ENCODE results near the gene SULT1A3. TPM values are rescaled to one million over a fixed set of nuclear protein-coding genes. Genes with fewer than 3 reads are reported as not detected.
"Not testable (repeated sequence)": the region's sequence is repeated elsewhere in the genome, so short reads cannot be mapped to it uniquely, and the experiment has no call there.

SULT1A3 gene
- total RNA-seq, result 10 to 100 TPM in 1 of 4 donors, 1 to 10 TPM in 2, not detected in 1; 4.8 to 24.6 (median 7.8) TPM

DNA sequence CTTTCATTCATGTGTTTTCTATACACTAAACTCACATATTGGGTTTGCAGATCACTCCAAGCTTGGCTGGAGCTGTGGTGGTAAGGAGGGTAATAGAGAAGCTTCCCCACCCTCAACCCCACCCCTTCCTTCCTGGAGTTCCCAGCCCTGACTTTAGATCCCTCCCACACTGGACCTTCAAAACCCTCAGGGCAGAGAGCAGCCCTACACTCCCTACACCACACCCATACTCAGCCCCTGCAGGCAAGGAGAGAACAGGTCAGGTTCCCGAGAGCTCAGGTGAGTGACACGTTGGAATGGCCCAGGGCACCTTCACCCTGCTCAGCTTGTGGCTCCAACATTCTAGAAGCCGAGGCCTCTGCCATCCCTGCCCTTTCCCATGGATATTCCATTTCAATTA lies at the start of gene SULT1A3:
TSS of gene SULT1A3 (plus strand) at position 207 of the 400 bp plus-strand sequence. CDS start 1,474 bp downstream, outside the sequence.
- not testable (repeated sequence) for H3K4me1 ChIP-seq; H3K27ac ChIP-seq; H3K4me3 ChIP-seq; H3K9me3 ChIP-seq; H3K27me3 ChIP-seq; H3K36me3 ChIP-seq; DNase-seq (ENCODE audit: low spot score in 2 of 2)
- WGBS, result no CpG with 5 or more reads among the region's 3 CpGs

DNA sequence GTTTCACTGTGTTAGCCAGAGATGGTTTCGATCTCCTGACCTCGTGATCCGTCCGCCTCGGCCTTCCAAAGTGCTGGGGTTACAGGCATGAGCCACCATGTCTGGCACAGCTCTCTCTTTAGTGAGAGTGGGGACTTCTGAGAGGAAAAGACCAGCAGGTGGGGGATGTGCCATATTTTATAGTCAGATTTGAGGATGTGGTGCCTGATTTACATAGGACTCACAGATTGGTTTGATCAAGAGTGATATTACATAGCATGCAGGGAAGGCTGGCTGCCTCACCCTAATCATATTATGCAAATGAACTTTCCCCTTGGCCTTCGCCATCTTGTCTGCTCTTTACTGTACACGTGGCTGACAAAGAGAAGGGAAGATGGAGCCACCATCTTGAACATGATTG lies 48.0 kb upstream of the SULT1A3 start:
- WGBS, result 90% methylated on average over 7 of the region's 7 CpGs
- Histone ChIP-seq H3K4me3 (no peak overlapping the region), H3K27ac (no peak overlapping the region), H3K9me3 (peaks cover 8% of the 10 kb centered on the region), H3K4me1 (no peaks in the 10 kb centered on the region), H3K27me3 (no peaks in the 10 kb centered on the region), H3K36me3 (no peaks in the 10 kb centered on the region)
- DNase-seq (ENCODE audit: low spot score in 2 of 2), result no peak
- TF ChIP-seq POLR2AphosphoS5 (IDR thresholded peaks at IDR 0.05) (no peak), EP300 (IDR thresholded peaks at IDR 0.05) (no peak), POLR2A (IDR thresholded peaks at IDR 0.05) (no peak)
- TF ChIP-seq, protein P1, sequence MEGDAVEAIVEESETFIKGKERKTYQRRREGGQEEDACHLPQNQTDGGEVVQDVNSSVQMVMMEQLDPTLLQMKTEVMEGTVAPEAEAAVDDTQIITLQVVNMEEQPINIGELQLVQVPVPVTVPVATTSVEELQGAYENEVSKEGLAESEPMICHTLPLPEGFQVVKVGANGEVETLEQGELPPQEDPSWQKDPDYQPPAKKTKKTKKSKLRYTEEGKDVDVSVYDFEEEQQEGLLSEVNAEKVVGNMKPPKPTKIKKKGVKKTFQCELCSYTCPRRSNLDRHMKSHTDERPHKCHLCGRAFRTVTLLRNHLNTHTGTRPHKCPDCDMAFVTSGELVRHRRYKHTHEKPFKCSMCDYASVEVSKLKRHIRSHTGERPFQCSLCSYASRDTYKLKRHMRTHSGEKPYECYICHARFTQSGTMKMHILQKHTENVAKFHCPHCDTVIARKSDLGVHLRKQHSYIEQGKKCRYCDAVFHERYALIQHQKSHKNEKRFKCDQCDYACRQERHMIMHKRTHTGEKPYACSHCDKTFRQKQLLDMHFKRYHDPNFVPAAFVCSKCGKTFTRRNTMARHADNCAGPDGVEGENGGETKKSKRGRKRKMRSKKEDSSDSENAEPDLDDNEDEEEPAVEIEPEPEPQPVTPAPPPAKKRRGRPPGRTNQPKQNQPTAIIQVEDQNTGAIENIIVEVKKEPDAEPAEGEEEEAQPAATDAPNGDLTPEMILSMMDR (IDR thresholded peaks at IDR 0.05), result no peak

DNA sequence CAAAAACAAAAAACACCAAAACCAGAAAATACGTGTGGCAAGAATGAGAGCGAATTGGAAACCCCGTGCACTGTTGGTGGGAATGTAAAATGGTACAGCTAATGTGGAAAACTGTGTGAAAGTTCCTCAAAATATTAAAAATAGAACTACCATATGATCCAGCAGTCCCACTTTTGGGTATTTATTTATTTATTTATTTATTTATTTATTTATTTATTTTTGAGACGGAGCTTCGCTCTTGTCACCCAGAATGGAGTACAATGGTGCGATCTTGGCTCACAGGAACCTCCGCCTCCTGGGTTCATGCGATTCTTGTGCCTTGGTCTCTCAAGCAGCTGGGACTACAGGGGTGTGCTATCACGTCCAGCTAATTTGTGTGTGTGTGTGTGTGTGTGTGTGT lies 46.5 kb upstream of the SULT1A3 start:
- no peak for DNase-seq (ENCODE audit: low spot score in 2 of 2)
- no peak overlapping the region for H3K27ac ChIP-seq
- H3K4me1 ChIP-seq, result no peaks in the 10 kb centered on the region
- H3K27me3 ChIP-seq, result no peaks in the 10 kb centered on the region
- TF ChIP-seq EP300 (IDR thresholded peaks at IDR 0.05) (no peak), POLR2AphosphoS5 (IDR thresholded peaks at IDR 0.05) (no peak), POLR2A (IDR thresholded peaks at IDR 0.05) (no peak)
- TF ChIP-seq, protein P1 (IDR thresholded peaks at IDR 0.05), result no peak
- H3K4me3 ChIP-seq, result no peak overlapping the region
- no peaks in the 10 kb centered on the region for H3K36me3 ChIP-seq
- 97% methylated on average over 9 of the region's 9 CpGs for WGBS
- peaks cover 8% of the 10 kb centered on the region for H3K9me3 ChIP-seq

- 97% methylated on average over 5 of the region's 5 CpGs for WGBS
- Histone ChIP-seq H3K9me3 (no peaks in the 10 kb centered on the region), H3K27me3 (no peaks in the 10 kb centered on the region), H3K36me3 (no peaks in the 10 kb centered on the region), H3K27ac (no peak overlapping the region), H3K4me1 (no peaks in the 10 kb centered on the region), H3K4me3 (no peak overlapping the region)
- DNase-seq (ENCODE audit: low spot score in 2 of 2), result no peak
- TF ChIP-seq, protein P1 (IDR thresholded peaks at IDR 0.05), result no peak
- TF ChIP-seq EP300 (IDR thresholded peaks at IDR 0.05) (no peak), POLR2A (IDR thresholded peaks at IDR 0.05) (no peak), POLR2AphosphoS5 (IDR thresholded peaks at IDR 0.05) (no peak)
Observed at GRCh38 chr16:30155188-30155587, 43.9 kb upstream of the SULT1A3 start.

GRCh38 chr16:30157214-30157613 lies 41.8 kb upstream of the SULT1A3 start:
- TF ChIP-seq, protein P1 (IDR thresholded peaks at IDR 0.05), result no peak
- TF ChIP-seq POLR2A (IDR thresholded peaks at IDR 0.05) (no peak), POLR2AphosphoS5 (IDR thresholded peaks at IDR 0.05) (no peak), EP300 (IDR thresholded peaks at IDR 0.05) (no peak)
- Histone ChIP-seq H3K27ac (no peak overlapping the region), H3K9me3 (no peaks in the 10 kb centered on the region), H3K36me3 (no peaks in the 10 kb centered on the region), H3K27me3 (no peaks in the 10 kb centered on the region), H3K4me1 (no peaks in the 10 kb centered on the region), H3K4me3 (no peak overlapping the region)
- DNase-seq (ENCODE audit: low spot score in 2 of 2), result no peak
- 40% methylated on average over 1 of the region's 1 CpG for WGBS

DNA sequence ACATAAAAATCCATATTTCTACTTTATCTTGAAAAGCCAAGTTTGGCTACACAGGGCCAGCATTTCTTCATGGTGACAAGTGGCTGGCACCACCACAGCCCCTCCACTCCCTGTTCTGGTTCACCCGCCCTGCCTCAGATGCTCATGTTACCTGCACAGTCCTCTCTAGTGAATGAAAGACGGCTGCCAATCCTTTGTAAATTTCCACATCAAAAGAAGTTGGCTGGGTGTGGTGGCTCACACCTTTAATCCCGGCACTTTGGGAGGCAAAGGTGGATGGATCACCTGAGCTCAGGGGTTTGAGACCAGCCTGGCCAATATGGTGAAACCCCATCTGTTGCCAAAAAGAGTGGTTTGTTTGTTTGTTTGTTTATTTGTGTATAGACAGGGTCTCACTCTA lies 35.5 kb upstream of the SULT1A3 start:
- no peak overlapping the region for H3K4me3 ChIP-seq
- H3K27me3 ChIP-seq, result no peaks in the 10 kb centered on the region
- no peaks in the 10 kb centered on the region for H3K9me3 ChIP-seq
- 58% methylated on average over 3 of the region's 3 CpGs for WGBS
- DNase-seq (ENCODE audit: low spot score in 2 of 2), result no peak
- no peaks in the 10 kb centered on the region for H3K4me1 ChIP-seq
- no peak for TF ChIP-seq POLR2A (IDR thresholded peaks at IDR 0.05)
- no peak for TF ChIP-seq POLR2AphosphoS5 (IDR thresholded peaks at IDR 0.05)
- TF ChIP-seq, protein P1 (IDR thresholded peaks at IDR 0.05), result no peak
- TF ChIP-seq EP300 (IDR thresholded peaks at IDR 0.05), result no peak
- no peaks in the 10 kb centered on the region for H3K36me3 ChIP-seq
- no peak overlapping the region for H3K27ac ChIP-seq
